ENCODE results near the gene CEACAM1.

DNA sequence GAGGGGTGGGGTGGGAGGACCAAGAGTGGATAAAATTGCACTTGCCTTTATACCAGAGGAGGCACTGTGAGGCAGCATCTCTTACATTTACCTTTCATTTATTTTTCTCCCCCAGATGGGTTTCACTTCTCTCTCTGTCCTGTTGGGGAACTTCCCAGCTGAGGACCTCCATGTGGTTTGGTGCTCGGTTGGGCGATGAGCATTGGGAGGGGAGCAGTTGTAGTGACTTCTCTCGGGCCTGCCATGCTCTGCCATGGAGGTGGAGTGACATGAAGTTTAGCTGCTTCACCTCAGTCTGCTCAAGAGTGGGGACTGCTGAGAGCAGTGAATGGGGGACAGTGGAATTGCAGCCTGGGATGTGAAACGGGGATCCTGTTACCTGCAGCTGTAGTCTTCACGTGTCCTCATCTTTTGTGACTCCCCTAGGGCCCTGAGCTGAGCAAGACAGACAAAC is 62.4 kb downstream of the CEACAM1 start:
- TF ChIP-seq POLR2A (IDR thresholded peaks at IDR 0.05), result no peak
- TF ChIP-seq, protein P1, sequence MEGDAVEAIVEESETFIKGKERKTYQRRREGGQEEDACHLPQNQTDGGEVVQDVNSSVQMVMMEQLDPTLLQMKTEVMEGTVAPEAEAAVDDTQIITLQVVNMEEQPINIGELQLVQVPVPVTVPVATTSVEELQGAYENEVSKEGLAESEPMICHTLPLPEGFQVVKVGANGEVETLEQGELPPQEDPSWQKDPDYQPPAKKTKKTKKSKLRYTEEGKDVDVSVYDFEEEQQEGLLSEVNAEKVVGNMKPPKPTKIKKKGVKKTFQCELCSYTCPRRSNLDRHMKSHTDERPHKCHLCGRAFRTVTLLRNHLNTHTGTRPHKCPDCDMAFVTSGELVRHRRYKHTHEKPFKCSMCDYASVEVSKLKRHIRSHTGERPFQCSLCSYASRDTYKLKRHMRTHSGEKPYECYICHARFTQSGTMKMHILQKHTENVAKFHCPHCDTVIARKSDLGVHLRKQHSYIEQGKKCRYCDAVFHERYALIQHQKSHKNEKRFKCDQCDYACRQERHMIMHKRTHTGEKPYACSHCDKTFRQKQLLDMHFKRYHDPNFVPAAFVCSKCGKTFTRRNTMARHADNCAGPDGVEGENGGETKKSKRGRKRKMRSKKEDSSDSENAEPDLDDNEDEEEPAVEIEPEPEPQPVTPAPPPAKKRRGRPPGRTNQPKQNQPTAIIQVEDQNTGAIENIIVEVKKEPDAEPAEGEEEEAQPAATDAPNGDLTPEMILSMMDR (IDR thresholded peaks at IDR 0.05), result no peak

Measured in right lobe of liver (tissue), 4 donors.